Uterus (tissue), 4 donors: ENCODE results near the gene GRXCR1. TPM values are rescaled to one million over a fixed set of nuclear protein-coding genes. Genes with fewer than 3 reads are reported as not detected.

Experiments
- DNase-seq, 2 donors: peaks; one replicate each; pipeline ENCODE4 v3.0.0-alpha.2; 2019 to 2020
- H3K27ac ChIP-seq, 2 donors: fragments of 200-600 bp; sonication (generic); 1 replicate in 1 of 2; 2 replicates in 1 of 2; pipeline ENCODE4 v1.5.1; 2016 to 2018
- H3K27me3 ChIP-seq, 2 donors: fragments of 200-600 bp; sonication (generic); one replicate each; pipeline ENCODE4 v1.5.1; 2018 to 2019; ENCODE audit warnings: control low read depth in 1 of 2
- H3K36me3 ChIP-seq, 2 donors: fragments of 200-600 bp; sonication (generic); one replicate each; pipeline ENCODE4 v1.5.1; 2019; ENCODE audit warnings: control low read depth in 1 of 2
- H3K4me1 ChIP-seq, 2 donors: fragments of 200-600 bp; sonication (generic); one replicate each; pipeline ENCODE4 v1.5.1; 2018 to 2019; ENCODE audit warnings: control low read depth in 1 of 2
- H3K4me3 ChIP-seq, 2 donors: fragments of 200-600 bp; sonication (generic); 1 replicate in 1 of 2; 2 replicates in 1 of 2; pipeline ENCODE4 v1.5.1; 2018 to 2019; ENCODE audit warnings: mild to moderate bottlenecking in 1 of 2
- H3K9me3 ChIP-seq, 2 donors: fragments of 200-600 bp; sonication (generic); one replicate each; pipeline ENCODE4 v1.5.1; 2019; ENCODE audit warnings: control low read depth in 1 of 2
- POLR2A ChIP-seq, 2 donors: fragments of 450-650 bp; IDR thresholded peaks; one replicate each; pipeline ENCODE4 v1.6.1; 2016; ENCODE audit warnings: antibody characterized with exemption in 2 of 2, mild to moderate bottlenecking in 1 of 2, moderate library complexity in 1 of 2
- intact Hi-C: fragments of 100-400 bp; cut with DNase I; formaldehyde crosslinking; loops from one replicate; pipeline ENCODE4 v1.15.1; 2023; ENCODE audit warnings: low total_unique reads
- small RNA-seq: library from RNA; depleted of rRNA; stranded (forward); fragments of <200 nt; gene quantifications from one replicate; pipeline ENCODE3, GENCODE V24; 2016
- total RNA-seq, 4 donors: library from RNA; depleted of rRNA in 3 of 4; stranded (reverse); fragments of >200 nt in 3 of 4; gene quantifications; one replicate each; pipeline versions ENCODE4 v1.1.0 to v1.2.4, GENCODE V29; 2014 to 2023
- TF ChIP-seq, protein P1 (sequence below), 4 experiments: fragments of 200-600 bp in 2 of 4; fragments of 450-650 bp in 2 of 4; sonication (generic) in 2 of 4; IDR thresholded peaks; one replicate each; pipeline ENCODE4 v1.5.1; 2016 to 2019; ENCODE audit warnings: antibody characterized with exemption in 4 of 4, mild to moderate bottlenecking in 2 of 4, moderate library complexity in 1 of 4
- donor health status: DM: yes; HTN: yes; CAD: no.

GRXCR1 gene
- total RNA-seq, 4 donors from 2014 or later = not detected

DNA sequence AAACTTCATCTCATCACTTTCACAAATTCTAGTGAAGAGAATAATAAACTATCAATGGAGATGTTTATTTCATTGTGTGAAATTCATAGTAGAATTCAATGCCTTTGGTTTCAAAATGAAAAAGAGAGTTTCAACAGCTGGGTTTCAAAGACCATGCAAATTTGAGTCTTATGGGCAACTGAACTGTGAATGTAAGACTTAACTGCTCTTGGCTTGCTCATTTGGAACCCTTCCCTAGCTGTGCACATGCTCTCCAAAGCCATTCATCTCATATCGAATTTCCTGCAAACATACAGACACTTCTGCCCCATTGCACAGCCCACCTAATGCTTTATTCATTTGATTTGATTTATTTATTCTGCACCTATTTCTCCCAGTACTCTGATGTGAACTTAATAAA lies 154.5 kb downstream of the GRXCR1 start:
- H3K27ac ChIP-seq = no peak overlapping the region
- no peaks in the 10 kb centered on the region for H3K36me3 ChIP-seq
- no peak for TF ChIP-seq POLR2A (IDR thresholded peaks at IDR 0.05)
- TF ChIP-seq, protein P1, sequence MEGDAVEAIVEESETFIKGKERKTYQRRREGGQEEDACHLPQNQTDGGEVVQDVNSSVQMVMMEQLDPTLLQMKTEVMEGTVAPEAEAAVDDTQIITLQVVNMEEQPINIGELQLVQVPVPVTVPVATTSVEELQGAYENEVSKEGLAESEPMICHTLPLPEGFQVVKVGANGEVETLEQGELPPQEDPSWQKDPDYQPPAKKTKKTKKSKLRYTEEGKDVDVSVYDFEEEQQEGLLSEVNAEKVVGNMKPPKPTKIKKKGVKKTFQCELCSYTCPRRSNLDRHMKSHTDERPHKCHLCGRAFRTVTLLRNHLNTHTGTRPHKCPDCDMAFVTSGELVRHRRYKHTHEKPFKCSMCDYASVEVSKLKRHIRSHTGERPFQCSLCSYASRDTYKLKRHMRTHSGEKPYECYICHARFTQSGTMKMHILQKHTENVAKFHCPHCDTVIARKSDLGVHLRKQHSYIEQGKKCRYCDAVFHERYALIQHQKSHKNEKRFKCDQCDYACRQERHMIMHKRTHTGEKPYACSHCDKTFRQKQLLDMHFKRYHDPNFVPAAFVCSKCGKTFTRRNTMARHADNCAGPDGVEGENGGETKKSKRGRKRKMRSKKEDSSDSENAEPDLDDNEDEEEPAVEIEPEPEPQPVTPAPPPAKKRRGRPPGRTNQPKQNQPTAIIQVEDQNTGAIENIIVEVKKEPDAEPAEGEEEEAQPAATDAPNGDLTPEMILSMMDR (IDR thresholded peaks at IDR 0.05) = no peak
- no peak for DNase-seq
- no peaks in the 10 kb centered on the region for H3K4me1 ChIP-seq
- H3K27me3 ChIP-seq = no peaks in the 10 kb centered on the region
- no peak overlapping the region for H3K4me3 ChIP-seq
- no peaks in the 10 kb centered on the region for H3K9me3 ChIP-seq
- intact Hi-C loops = no loop called here

DNA sequence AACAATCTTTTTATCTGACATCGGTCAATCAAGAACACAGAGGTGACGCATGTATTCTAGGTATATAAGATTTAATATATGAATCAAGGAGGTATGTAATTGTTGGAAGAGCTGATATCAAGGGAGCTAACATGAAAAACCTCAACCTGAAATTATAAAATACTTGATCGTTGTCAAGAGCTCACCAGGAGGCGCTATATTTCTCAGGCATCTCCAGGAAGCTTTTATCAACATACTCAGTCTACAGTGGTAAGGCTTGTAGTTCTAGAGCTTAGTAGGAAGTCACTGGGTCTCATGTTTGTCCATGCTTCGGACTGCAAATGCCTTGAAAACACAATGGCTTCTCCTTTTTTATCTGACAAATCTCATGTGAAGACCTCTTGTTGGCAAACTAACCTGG lies 156.1 kb downstream of the GRXCR1 start:
- intact Hi-C loops = no loop called here

DNA sequence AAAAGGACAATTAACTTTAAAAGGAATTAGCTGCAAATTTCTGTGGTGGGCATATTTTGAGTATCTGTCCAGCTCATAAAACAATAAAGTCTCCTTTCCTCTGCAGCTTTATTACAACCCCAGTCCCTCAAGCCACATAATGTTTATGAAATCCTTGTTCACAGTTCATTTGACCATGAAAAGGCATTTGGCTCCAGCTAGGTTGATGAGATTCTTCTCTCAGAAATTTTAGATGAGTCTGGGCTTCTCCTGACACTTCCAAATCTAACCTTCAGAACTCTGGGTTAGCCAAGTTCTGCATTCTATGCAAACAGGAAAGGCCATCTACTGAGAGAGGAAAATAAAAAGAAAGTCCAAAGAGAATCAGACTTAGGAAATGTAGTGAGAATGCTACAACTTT lies 156.8 kb downstream of the GRXCR1 start:
- Histone ChIP-seq H3K27ac (no peak overlapping the region), H3K27me3 (no peaks in the 10 kb centered on the region), H3K36me3 (no peaks in the 10 kb centered on the region), H3K4me1 (no peaks in the 10 kb centered on the region), H3K9me3 (no peaks in the 10 kb centered on the region), H3K4me3 (no peak overlapping the region)
- intact Hi-C loops = no loop called here
- no peak for DNase-seq
- TF ChIP-seq POLR2A (IDR thresholded peaks at IDR 0.05) = no peak
- TF ChIP-seq, protein P1 (IDR thresholded peaks at IDR 0.05) = no peak

More for the DNA sequence above, 156.1 kb downstream of the GRXCR1 start:
- Histone ChIP-seq H3K4me3 (no peak overlapping the region), H3K27ac (no peak overlapping the region), H3K36me3 (no peaks in the 10 kb centered on the region), H3K27me3 (no peaks in the 10 kb centered on the region), H3K4me1 (no peaks in the 10 kb centered on the region), H3K9me3 (no peaks in the 10 kb centered on the region)
- DNase-seq = no peak
- TF ChIP-seq, protein P1 (IDR thresholded peaks at IDR 0.05) = no peak
- TF ChIP-seq POLR2A (IDR thresholded peaks at IDR 0.05) = no peak

DNA sequence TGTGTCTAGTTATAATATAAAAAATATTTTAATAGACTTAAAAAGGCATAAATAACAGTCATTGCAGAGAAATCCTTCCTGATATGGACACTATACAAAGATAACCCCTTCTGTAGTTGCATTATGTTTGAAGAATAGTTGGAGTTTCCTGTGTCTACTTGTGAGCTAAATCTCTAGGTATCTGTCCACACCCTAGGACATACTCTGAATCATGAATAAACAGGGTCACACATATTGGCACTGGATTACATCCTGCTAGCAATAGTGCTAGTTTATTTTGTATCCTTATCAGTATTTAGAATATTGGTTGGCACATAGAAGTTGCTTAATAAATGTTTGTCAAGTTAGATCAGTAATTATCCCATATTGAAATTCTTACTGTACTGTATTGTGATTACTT lies 173.9 kb downstream of the GRXCR1 start:
- no peaks in the 10 kb centered on the region for H3K36me3 ChIP-seq
- no peaks in the 10 kb centered on the region for H3K9me3 ChIP-seq
- no peak for TF ChIP-seq POLR2A (IDR thresholded peaks at IDR 0.05)
- TF ChIP-seq, protein P1 (IDR thresholded peaks at IDR 0.05) = no peak
- no peak overlapping the region for H3K4me3 ChIP-seq
- no peak overlapping the region for H3K27ac ChIP-seq
- intact Hi-C loops = no loop called here
- no peaks in the 10 kb centered on the region for H3K27me3 ChIP-seq
- DNase-seq = no peak
- no peaks in the 10 kb centered on the region for H3K4me1 ChIP-seq

DNA sequence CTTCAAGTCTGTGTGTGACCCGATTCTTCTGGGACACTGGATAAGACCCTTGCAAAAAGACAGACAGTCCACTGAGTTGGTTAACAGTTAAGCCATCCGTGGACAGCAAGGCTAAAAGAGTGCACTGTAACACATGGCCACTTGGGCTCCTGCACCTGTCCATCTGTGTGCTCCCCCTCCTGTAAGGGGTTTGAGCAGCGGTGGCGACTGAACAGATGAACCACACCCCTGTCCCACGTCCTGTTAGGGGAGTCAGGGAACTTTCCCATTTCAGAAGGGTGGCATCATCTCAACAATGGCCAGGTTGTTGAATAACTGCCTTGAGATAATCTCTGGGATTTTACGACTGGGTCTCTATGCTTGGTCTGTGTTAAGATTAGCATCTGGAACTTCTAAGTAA lies 178.6 kb downstream of the GRXCR1 start:
- TF ChIP-seq, protein P1 (IDR thresholded peaks at IDR 0.05) = no peak
- no peak for TF ChIP-seq POLR2A (IDR thresholded peaks at IDR 0.05)
- no peak for DNase-seq
- no peaks in the 10 kb centered on the region for H3K4me1 ChIP-seq
- no peaks in the 10 kb centered on the region for H3K9me3 ChIP-seq
- no peak overlapping the region for H3K4me3 ChIP-seq
- H3K27ac ChIP-seq = no peak overlapping the region
- intact Hi-C loops = no loop called here
- H3K27me3 ChIP-seq = no peaks in the 10 kb centered on the region
- no peaks in the 10 kb centered on the region for H3K36me3 ChIP-seq

Small RNA genes within 50 kb of the gene (small RNA-seq; reads per million reads assigned to genes)
- gene RN7SKP82 = not detected

Other genes starting within 250 kb of the GRXCR1 start
- gene ATP8A1, start 235.6 kb upstream of the GRXCR1 start, total RNA-seq = 10 to 100 TPM; 21.3 to 34.7 (median 25.9) TPM